ENCODE data around the gene CYREN.

DNA sequence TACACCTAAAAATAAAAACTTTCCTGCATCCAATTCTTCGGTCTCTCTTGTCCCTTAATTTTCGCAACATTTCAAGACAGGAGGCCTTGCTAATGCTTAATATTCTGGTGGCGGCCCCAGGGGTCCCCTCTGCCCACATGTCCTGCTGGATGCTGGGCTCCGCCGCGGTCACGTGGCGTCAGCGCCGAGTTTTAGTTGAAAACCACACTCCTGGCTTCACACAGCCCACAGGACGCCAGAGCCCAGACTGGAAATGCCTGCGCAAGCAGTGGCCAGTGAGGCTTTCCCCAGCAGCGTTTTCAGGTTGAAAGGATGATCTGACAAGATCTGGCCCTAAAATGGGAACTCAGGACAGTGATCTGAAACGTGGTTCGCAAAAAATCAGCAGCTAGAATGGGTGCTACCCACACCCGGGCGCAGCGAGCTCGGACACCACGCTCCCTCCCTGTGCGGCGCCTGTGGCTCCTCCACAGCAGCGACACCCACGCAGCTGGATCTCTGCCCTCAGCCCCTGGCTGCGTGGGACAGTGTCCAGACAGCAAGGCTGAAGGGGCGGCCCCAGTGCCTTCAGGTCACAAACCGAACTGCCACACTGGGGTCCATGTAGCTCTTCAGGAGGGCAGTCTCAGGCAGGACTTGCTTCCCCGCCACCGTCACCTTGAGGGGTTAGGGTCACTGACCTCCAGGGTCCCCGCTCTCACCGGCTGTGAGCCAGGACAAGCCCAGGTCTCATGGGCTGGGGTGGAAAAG is 11.6 kb upstream of the CYREN start:
- TF ChIP-seq, protein P1, sequence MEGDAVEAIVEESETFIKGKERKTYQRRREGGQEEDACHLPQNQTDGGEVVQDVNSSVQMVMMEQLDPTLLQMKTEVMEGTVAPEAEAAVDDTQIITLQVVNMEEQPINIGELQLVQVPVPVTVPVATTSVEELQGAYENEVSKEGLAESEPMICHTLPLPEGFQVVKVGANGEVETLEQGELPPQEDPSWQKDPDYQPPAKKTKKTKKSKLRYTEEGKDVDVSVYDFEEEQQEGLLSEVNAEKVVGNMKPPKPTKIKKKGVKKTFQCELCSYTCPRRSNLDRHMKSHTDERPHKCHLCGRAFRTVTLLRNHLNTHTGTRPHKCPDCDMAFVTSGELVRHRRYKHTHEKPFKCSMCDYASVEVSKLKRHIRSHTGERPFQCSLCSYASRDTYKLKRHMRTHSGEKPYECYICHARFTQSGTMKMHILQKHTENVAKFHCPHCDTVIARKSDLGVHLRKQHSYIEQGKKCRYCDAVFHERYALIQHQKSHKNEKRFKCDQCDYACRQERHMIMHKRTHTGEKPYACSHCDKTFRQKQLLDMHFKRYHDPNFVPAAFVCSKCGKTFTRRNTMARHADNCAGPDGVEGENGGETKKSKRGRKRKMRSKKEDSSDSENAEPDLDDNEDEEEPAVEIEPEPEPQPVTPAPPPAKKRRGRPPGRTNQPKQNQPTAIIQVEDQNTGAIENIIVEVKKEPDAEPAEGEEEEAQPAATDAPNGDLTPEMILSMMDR (IDR thresholded peaks at IDR 0.05): no peak
- no peak for TF ChIP-seq EZH2 (IDR thresholded peaks at IDR 0.05)

Measured in neural progenitor cell (in vitro differentiated cells).